Body of pancreas (tissue), 4 donors: Measurements from ENCODE around the gene SLC6A17. TPM values are rescaled to one million over a fixed set of nuclear protein-coding genes. Genes with fewer than 3 reads are reported as not detected.

Experiments
- ATAC-seq: fragments of 150-250 bp; one replicate; pipeline ENCODE4 v1.9.1; 2016
- DNase-seq, 4 donors: peaks; one replicate each; pipeline ENCODE4 v3.0.0-alpha.2; 2019
- H3K27ac ChIP-seq, 4 donors: fragments of 200-600 bp; sonication (generic); 1 replicate in 3 of 4; 2 replicates in 1 of 4; pipeline versions ENCODE4 v1.5.1 to v1.6.1; 2016 to 2019; ENCODE audit warnings: mild to moderate bottlenecking in 1 of 4, mixed read lengths in 1 of 4, moderate library complexity in 1 of 4
- H3K27me3 ChIP-seq, 2 donors: fragments of 200-600 bp; sonication (generic); one replicate each; pipeline ENCODE4 v1.6.0; 2016; ENCODE audit warnings: mild to moderate bottlenecking in 1 of 2
- H3K36me3 ChIP-seq, 2 donors: fragments of 200-600 bp; sonication (generic); replicated peaks in 1 of 2; 2 replicates each; pipeline ENCODE4 v1.5.1; 2016; ENCODE audit warnings: low read depth in 2 of 2; ENCODE audit not compliant: insufficient read depth in 1 of 2
- H3K4me1 ChIP-seq: fragments of 200-600 bp; sonication (generic); one replicate; pipeline ENCODE4 v1.6.0; 2016
- H3K4me3 ChIP-seq, 2 donors: fragments of 200-600 bp; sonication (generic); 1 replicate in 1 of 2; 2 replicates in 1 of 2; pipeline ENCODE4 v1.5.1; 2016 to 2019
- H3K9me3 ChIP-seq, 3 donors: fragments of 200-600 bp; sonication (generic); 1 replicate in 2 of 3; 2 replicates in 1 of 3; pipeline ENCODE4 v1.5.1; 2016
- POLR2A ChIP-seq, 3 donors: fragments of 450-650 bp; IDR thresholded peaks; one replicate each; pipeline ENCODE4 v1.6.1; 2016; ENCODE audit warnings: antibody characterized with exemption in 3 of 3, mild to moderate bottlenecking in 2 of 3
- WGBS, 2 donors: methylation state at CpG; one replicate each; pipeline ENCODE4 v1.1.5; 2017; 5-methylcytosine and 5-hydroxymethylcytosine counted together
- intact Hi-C: fragments of 100-400 bp; cut with DNase I; formaldehyde crosslinking; loops from one replicate; pipeline ENCODE4 v1.15.1; 2023
- total RNA-seq, 2 donors: library from RNA; depleted of rRNA; stranded (reverse); fragments of >200 nt; gene quantifications; one replicate each; pipeline ENCODE4 v1.1.0, GENCODE V29; 2016
- TF ChIP-seq, protein P1 (sequence below), 7 experiments: fragments of 450-650 bp in 4 of 7; fragments of 200-600 bp in 3 of 7; sonication (generic) in 3 of 7; IDR thresholded peaks; one replicate each; pipeline ENCODE4 v1.5.1; 2016 to 2019; ENCODE audit warnings: antibody characterized with exemption in 7 of 7

Gene SLC6A17
- total RNA-seq, 2 donors from 2014 or later = 0.52 to 0.99 TPM

- Histone ChIP-seq H3K27ac (no peak overlapping the region), H3K27me3 (no peaks in the 10 kb centered on the region), H3K9me3 (no peaks in the 10 kb centered on the region), H3K36me3 (no peaks in the 10 kb centered on the region), H3K4me1 (peaks cover 18% of the 10 kb centered on the region), H3K4me3 (no peak overlapping the region)
- intact Hi-C loops = no loop called here
- WGBS, 2 donors = 29 to 61% methylated on average over 2 of the region's 2 CpGs
- TF ChIP-seq, protein P1, sequence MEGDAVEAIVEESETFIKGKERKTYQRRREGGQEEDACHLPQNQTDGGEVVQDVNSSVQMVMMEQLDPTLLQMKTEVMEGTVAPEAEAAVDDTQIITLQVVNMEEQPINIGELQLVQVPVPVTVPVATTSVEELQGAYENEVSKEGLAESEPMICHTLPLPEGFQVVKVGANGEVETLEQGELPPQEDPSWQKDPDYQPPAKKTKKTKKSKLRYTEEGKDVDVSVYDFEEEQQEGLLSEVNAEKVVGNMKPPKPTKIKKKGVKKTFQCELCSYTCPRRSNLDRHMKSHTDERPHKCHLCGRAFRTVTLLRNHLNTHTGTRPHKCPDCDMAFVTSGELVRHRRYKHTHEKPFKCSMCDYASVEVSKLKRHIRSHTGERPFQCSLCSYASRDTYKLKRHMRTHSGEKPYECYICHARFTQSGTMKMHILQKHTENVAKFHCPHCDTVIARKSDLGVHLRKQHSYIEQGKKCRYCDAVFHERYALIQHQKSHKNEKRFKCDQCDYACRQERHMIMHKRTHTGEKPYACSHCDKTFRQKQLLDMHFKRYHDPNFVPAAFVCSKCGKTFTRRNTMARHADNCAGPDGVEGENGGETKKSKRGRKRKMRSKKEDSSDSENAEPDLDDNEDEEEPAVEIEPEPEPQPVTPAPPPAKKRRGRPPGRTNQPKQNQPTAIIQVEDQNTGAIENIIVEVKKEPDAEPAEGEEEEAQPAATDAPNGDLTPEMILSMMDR (IDR thresholded peaks at IDR 0.05) = no peak
- no peak for DNase-seq
- ATAC-seq = no peak
These were observed 91.2 kb downstream of the SLC6A17 start for GRCh38 chr1:110241516-110241915.

GRCh38 chr1:110242062-110242461 lies 91.8 kb downstream of the SLC6A17 start:
- peak in 1 of 4 donors; percentile 0 for DNase-seq
- 92 to 97% methylated on average over 4 of the region's 4 CpGs for WGBS, 2 donors
- no peak for ATAC-seq
- Histone ChIP-seq H3K4me1 (peaks cover 18% of the 10 kb centered on the region), H3K9me3 (no peaks in the 10 kb centered on the region), H3K4me3 (no peak overlapping the region), H3K27me3 (no peaks in the 10 kb centered on the region), H3K27ac (no peak overlapping the region), H3K36me3 (no peaks in the 10 kb centered on the region)
- intact Hi-C loops = no loop called here
- TF ChIP-seq, protein P1 (IDR thresholded peaks at IDR 0.05) = no peak

- ATAC-seq (peak; percentile 70), DNase-seq (peak; percentile 60 to 82 (median 72))
- TF ChIP-seq, protein P1 (IDR thresholded peaks at IDR 0.05) = no peak
- no peak for TF ChIP-seq POLR2A (IDR thresholded peaks at IDR 0.05)
- no peaks in the 10 kb centered on the region for H3K27me3 ChIP-seq
- WGBS, 2 donors = 22 to 29% methylated on average over 4 of the region's 4 CpGs
- intact Hi-C loops = no loop called here
- H3K9me3 ChIP-seq = no peaks in the 10 kb centered on the region
- peaks cover 18% of the 10 kb centered on the region for H3K4me1 ChIP-seq
- no peak overlapping the region for H3K4me3 ChIP-seq
- H3K36me3 ChIP-seq = no peaks in the 10 kb centered on the region
- no peak overlapping the region for H3K27ac ChIP-seq
These were observed 92.4 kb downstream of the SLC6A17 start for GRCh38 chr1:110242731-110243130.

GRCh38 chr1:110243146-110243545 lies 92.9 kb downstream of the SLC6A17 start:
- intact Hi-C loops = no loop called here
- Histone ChIP-seq H3K4me3 (no peak overlapping the region), H3K9me3 (no peaks in the 10 kb centered on the region), H3K27me3 (no peaks in the 10 kb centered on the region), H3K4me1 (peaks cover 18% of the 10 kb centered on the region), H3K36me3 (no peaks in the 10 kb centered on the region), H3K27ac (peak overlapping the region in 1 of 4 donors; percentile 25)
- DNase-seq (no peak), ATAC-seq (no peak)
- 59 to 67% methylated on average over 5 to 7 of the region's 7 CpGs for WGBS, 2 donors
- TF ChIP-seq, protein P1 (IDR thresholded peaks at IDR 0.05) = no peak
- no peak for TF ChIP-seq POLR2A (IDR thresholded peaks at IDR 0.05)

- Histone ChIP-seq H3K36me3 (no peaks in the 10 kb centered on the region), H3K9me3 (no peaks in the 10 kb centered on the region), H3K4me1 (peaks cover 18% of the 10 kb centered on the region), H3K27ac (peak overlapping the region in 1 of 4 donors; percentile 25), H3K4me3 (no peak overlapping the region), H3K27me3 (no peaks in the 10 kb centered on the region)
- DNase-seq = no peak
- WGBS, 2 donors = 44 to 53% methylated on average over 9 of the region's 9 CpGs
- intact Hi-C loops = no loop called here
- no peak for TF ChIP-seq POLR2A (IDR thresholded peaks at IDR 0.05)
- TF ChIP-seq, protein P1 (IDR thresholded peaks at IDR 0.05) = no peak
- ATAC-seq = no peak
These were observed 93.3 kb downstream of the SLC6A17 start for GRCh38 chr1:110243574-110243973.
